GM12891 (cell line): ENCODE data around the gene VPS13C.

Experiments used
- PAX5 ChIP-seq: IDR thresholded peaks from 2 replicates; pipeline ENCODE4 v1.6.1; 2011; ENCODE audit warnings: low read length, moderate library complexity, mild to moderate bottlenecking; ENCODE audit not compliant: insufficient read depth, severe bottlenecking
- POLR2A ChIP-seq: IDR thresholded peaks from 2 replicates; pipeline ENCODE4 v1.6.1; 2011; ENCODE audit warnings: low read depth, low read length, control low read depth
- POLR2AphosphoS5 ChIP-seq: IDR thresholded peaks from 2 replicates; pipeline ENCODE4 v1.6.1; 2011; ENCODE audit warnings: low read depth, low read length, control low read depth
- POU2F2 ChIP-seq: IDR thresholded peaks from 2 replicates; pipeline ENCODE4 v1.6.1; 2011; ENCODE audit warnings: low read depth, mild to moderate bottlenecking, control low read depth, low read length, moderate library complexity
- SPI1 ChIP-seq: IDR thresholded peaks from 2 replicates; pipeline ENCODE4 v1.6.1; 2011; ENCODE audit warnings: low read depth, low read length, control low read depth
- TAF1 ChIP-seq: IDR thresholded peaks from 2 replicates; pipeline ENCODE4 v1.6.1; 2011; ENCODE audit warnings: low read depth, low read length, control low read depth

DNA sequence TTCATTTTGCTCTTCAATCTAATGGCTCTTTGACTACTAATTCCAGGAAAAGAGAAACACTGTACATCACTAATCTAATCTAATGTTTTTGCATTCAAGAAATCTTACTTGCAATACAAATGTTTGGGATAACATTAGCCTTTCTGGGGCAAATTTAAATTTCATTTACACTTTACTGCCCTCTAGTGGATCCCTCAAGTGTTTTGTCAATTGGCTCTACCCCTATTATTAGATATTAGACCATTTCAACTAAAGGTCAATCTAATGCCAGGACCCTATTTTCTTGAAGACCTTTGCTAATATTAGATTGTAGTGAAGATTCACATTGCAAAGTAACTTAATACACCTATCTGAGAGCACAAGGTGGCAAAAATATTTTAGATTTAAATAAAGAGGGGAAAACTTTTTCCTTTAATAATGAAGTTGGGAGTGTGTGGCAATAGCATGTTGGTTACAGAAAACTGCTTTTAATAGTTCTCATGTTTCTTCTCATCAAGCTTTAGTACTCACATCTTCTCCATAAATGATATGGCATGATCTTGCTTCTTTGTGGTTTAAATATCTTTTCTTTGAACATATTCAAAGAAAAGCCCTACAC, 11.6 kb upstream of the VPS13C start:
- no peak for TF ChIP-seq TAF1
- TF ChIP-seq POLR2A = no peak
- TF ChIP-seq POLR2AphosphoS5 = no peak
- TF ChIP-seq SPI1 = no peak
- TF ChIP-seq PAX5 = no peak
- no peak for TF ChIP-seq POU2F2
